ENCODE data around the gene LRIG2. TPM values are rescaled to one million over a fixed set of nuclear protein-coding genes. Genes with fewer than 3 reads are reported as not detected.
"Not testable (repeated sequence)": the region's sequence is repeated elsewhere in the genome, so short reads cannot be mapped to it uniquely, and the experiment has no call there.

LRIG2 gene
- total and polyA plus RNA-seq, 2 of the 4 experiments (the other 2 are of a cell fraction), result 4.3 to 9.0 TPM

DNA sequence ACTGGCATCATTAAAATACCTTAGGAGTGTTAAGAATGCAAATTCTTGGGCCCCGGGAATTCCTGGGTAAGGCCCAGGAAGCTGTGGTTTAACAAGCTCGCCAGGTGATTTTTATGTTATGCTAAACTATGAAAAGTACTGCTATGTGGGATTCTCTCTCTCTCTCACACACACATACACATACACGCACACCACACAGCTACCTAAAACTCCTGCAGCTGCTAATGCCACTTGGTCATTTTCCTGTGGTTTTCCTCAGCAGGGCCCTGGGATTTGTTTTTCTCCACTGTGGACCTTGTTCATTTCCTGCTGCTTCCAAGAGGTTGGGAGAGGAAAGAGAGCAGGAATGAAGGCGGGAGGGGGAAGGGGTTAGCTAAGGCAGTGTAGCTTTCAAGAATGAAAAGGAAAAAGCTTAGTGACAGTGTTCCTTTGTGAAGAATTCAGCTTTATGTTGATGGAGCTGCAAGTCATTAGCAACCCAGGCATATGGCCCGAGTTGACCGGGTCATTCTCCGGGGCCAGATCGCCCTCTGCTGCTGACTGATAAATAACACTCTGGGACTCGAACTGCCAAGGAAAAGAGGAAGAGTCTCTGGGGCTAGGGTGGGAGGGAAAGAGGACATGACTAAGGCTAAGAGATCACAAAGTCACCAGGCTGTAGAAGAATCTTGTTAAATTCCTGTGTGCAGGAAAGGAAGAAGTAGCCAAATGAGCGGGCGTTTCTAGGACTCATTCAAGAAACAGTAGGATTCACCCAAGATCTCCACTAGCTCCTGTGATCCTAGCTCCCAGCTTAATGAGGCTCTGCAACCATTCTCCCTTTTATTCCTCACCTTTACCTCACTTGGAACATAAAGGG, 30.5 kb upstream of the LRIG2 start (continued):
- TF ChIP-seq RFX5 (IDR thresholded peaks at IDR 0.05; ENCODE audit: low read depth, low read length) (no peak), MXI1 (IDR thresholded peaks at IDR 0.05; ENCODE audit: borderline replicate concordance, low read depth, low read length) (no peak), NFE2L2 (IDR thresholded peaks at IDR 0.05; ENCODE audit: low read depth, low read length) (no peak)

- H2BK5ac ChIP-seq (ENCODE audit: low read depth, low read length, poor library complexity, severe bottlenecking); ATAC-seq (ENCODE audit: low read depth); H2BK15ac ChIP-seq (ENCODE audit: low read depth, low read length); H3K9ac ChIP-seq (ENCODE audit: low read depth, low read length); POLR2A ChIA-PET (ENCODE audit: unreplicated experiment); H3K9me3 ChIP-seq (ENCODE audit: control insufficient read depth, insufficient read depth, low read length); H4K91ac ChIP-seq (ENCODE audit: insufficient read depth, low read depth, low read length); H3K27me3 ChIP-seq (ENCODE audit: control insufficient read depth, insufficient read depth, low read length); H3K56ac ChIP-seq (ENCODE audit: extremely low read depth, insufficient read depth, low read length); H2AK9ac ChIP-seq (replicated peaks; ENCODE audit: low read depth, low read length, poor library complexity); H3K4me2 ChIP-seq (ENCODE audit: low read depth, low read length); H3K4ac ChIP-seq (ENCODE audit: low read depth, low read length); H3K9me1 ChIP-seq (ENCODE audit: insufficient read depth, low read length); H4K5ac ChIP-seq (ENCODE audit: low read depth, low read length); H2BK20ac ChIP-seq (ENCODE audit: low read depth, low read length); BruUV-seq (replicated peaks); H3K4me3 ChIP-seq (ENCODE audit: insufficient read depth, low read depth, low read length); H4K20me1 ChIP-seq (ENCODE audit: insufficient read depth, low read length); dilution Hi-C loops (cut with HindIII; ENCODE audit: low sequenced_read_pairs, unreplicated experiment); H3K36me3 ChIP-seq (ENCODE audit: control insufficient read depth, insufficient read depth, low read length); H2AK5ac ChIP-seq (ENCODE audit: low read depth, low read length); H3K18ac ChIP-seq (ENCODE audit: low read depth, low read length); H3K27ac ChIP-seq (ENCODE audit: insufficient read depth, low read length); H3K79me1 ChIP-seq (ENCODE audit: low read depth in 1 of 2, low read length in 2 of 2); DNase-seq: not testable (repeated sequence)
- 87% methylated on average over 6 of the region's 12 CpGs; no CpG with 5 or more reads in 1 of the 2 experiments for WGBS, 2 experiments (ENCODE audit: extremely low coverage in 2 of 2, insufficient read length in 1 of 2)
- in situ Hi-C loops (cut with MboI; ENCODE audit: low sequenced_read_pairs) (loop anchor here (5.0 to 10.0 kb wide), 3 partner anchors 161 to 318 kb away; no protein-coding TSS in a partner anchor), intact Hi-C loops (cut with micrococcal nuclease) (loop anchor here (2.0 kb wide), 1 partner anchor 326 kb away; no protein-coding TSS in a partner anchor)
- H3K23ac ChIP-seq (ENCODE audit: low read depth, low read length), result 0 out of 2 replicates have a peak overlapping the region, but pooled peaks have one; percentile 18
- H4K8ac ChIP-seq (ENCODE audit: low read depth in 2 of 2, low read length in 2 of 2), result peak overlapping the region in 1 of 2 experiments; percentile 75; a peak in 1 of 4 replicates
- H3K4me1 ChIP-seq (ENCODE audit: control insufficient read depth, insufficient read depth, low read length), result peaks cover 10% of the 10 kb centered on the region
- peak overlapping the region; percentile 59 for H2AFZ ChIP-seq (replicated peaks; ENCODE audit: low read length, poor library complexity)
- peak overlapping the region; percentile 50; the same call in 1 of the 2 replicates for H2BK120ac ChIP-seq (ENCODE audit: low read depth, low read length)
- CTCF ChIA-PET, result interaction anchor here (0.6 to 2.5 kb wide), 14 partner anchors 11 to 327 kb away, joined by 3 to 17 read pairs (median 6); partner anchors contain the start of gene LRIG2
- H3K14ac ChIP-seq (replicated peaks; ENCODE audit: low read depth, low read length), result peak overlapping the region; percentile 26; the same call in 1 of the 2 replicates
Observed at GRCh38 chr1:113043144-113043488, 29.9 kb upstream of the LRIG2 start.

All from IMR-90 (cell line).